Uterus (tissue), 2 donors: ENCODE data around the gene FFAR3.
"Not testable (repeated sequence)": the region's sequence is repeated elsewhere in the genome, so short reads cannot be mapped to it uniquely, and the experiment has no call there.

Experiments
- CTCF ChIP-seq, 4 experiments: fragments of 200-600 bp in 2 of 4; fragments of 450-650 bp in 2 of 4; sonication (generic) in 2 of 4; IDR thresholded peaks; one replicate each; pipeline ENCODE4 v1.5.1; 2016 to 2019; ENCODE audit warnings: antibody characterized with exemption in 4 of 4, mild to moderate bottlenecking in 2 of 4, moderate library complexity in 1 of 4
- POLR2A ChIP-seq, 2 donors: fragments of 450-650 bp; IDR thresholded peaks; one replicate each; pipeline ENCODE4 v1.6.1; 2016; ENCODE audit warnings: antibody characterized with exemption in 2 of 2, mild to moderate bottlenecking in 1 of 2, moderate library complexity in 1 of 2

GRCh38 chr19:35379545-35379944, 21.3 kb downstream of the FFAR3 start:
- TF ChIP-seq POLR2A, CTCF (IDR thresholded peaks at IDR 0.05): not testable (repeated sequence)
